Stimulated activated naive CD8-positive, alpha-beta T cell treated with anti-CD3 and anti-CD28 coated beads, Interleukin-15, Interleukin-2, amounts not matched to agents 100 U/mL and 50 U/mL, for 24 hours (primary cell): ENCODE measurements around the gene TRIM14.
"Not testable (repeated sequence)": the region's sequence is repeated elsewhere in the genome, so short reads cannot be mapped to it uniquely, and the experiment has no call there.

Source experiments
- ATAC-seq: fragments of 150-1000 bp; cut with Tn5 transposase; one replicate; pipeline ENCODE4 v1.10.0; 2021
- DNase-seq: peaks from one replicate; pipeline ENCODE4 v3.0.0; 2021

Gene TRIM14

DNA sequence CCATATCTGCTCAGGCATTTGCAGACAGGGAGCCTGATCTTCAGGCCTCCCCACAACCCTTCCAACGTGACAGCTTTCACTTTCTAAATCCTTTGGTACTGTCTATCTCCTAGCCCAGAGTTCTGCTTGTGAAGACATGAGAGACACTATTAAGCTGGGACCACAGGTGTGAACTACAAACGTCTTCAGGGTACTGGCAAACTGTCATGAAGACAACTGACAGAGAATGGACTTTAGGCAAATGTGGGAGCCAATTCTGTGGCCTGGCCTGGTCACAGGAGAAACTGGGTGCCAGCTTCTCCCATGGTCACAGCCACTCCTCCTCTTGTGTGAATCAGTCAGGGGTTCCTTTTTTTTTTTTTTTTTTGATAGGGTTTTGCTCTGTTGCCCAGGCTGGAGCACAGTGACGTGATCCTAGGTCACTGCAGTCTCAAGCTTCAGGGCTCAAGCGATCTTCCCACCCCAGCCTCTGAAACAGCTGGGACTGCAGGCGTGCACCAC lies 10.4 kb downstream of the TRIM14 start:
- DNase-seq, result no peak
- ATAC-seq, result peak; percentile 88

DNA sequence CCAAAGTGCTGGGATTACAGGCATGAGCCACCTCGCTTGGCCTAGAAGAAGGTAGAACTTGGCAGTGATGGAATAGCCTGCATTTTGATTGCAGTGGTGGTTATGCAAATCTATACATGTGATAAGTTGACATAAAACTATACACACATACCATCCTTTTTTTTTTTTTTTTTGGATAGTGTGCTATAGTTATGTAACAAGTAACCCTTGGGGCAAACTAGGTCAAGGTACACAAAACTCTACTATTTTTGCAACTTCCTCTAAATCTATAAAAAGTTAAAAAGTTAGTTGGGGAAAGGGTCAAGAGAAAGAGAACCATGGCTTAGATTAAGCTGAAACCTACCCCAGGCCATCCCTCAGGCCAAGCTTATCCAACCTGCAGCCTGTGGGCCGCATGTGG lies 11.1 kb downstream of the TRIM14 start:
- ATAC-seq (no peak), DNase-seq (no peak)

GRCh38 chr9:98105006-98105405 lies 14.0 kb downstream of the TRIM14 start:
- DNase-seq (no peak), ATAC-seq (no peak)

DNA sequence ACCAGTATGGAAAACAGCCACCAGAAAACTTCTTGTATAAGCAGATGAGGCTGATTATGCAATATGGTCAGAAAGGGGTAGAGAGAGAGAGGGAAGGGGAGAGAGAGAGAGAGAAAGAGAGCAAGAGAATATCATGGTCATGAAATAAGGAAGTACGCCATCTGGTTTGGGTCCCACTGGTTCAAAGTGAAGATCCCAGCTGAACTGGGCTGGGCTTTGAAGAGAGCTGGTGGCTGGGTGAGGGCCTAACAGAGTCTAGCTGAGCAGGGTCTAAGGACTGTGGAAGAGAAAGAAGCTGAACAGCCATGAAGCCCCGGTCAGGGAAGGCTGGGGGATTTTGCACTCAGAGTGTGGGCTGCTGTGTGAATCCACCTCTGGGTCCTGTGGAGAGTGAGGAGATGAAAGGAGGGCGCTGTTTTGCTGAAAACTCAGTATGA lies 14.6 kb downstream of the TRIM14 start:
- DNase-seq, result no peak
- ATAC-seq, result no peak

DNA sequence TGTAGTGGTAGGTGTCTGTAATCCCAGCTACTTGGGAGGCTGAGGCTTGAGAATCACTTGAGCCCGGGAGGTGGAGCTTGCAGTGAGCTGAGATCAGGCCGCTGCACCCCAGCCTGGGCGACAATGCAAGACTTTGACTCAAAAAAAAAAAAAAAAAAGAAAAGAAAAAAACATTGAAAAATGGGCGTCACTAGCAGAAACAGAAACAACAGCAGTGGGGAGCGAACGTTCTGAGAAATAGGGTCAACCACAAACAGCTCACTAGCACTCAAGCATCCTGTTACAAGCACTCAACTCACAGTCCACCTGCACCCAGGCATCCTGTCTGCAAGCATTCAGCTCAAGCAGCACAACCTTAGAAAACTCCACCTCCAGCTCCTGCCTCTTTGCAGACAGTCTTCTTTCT lies 17.2 kb downstream of the TRIM14 start:
- DNase-seq, result peak; percentile 58
- ATAC-seq, result peak; percentile 97

GRCh38 chr9:98101416-98101815 lies 17.6 kb downstream of the TRIM14 start:
- DNase-seq (no peak), ATAC-seq (no peak)

GRCh38 chr9:98100456-98100855 lies 18.6 kb downstream of the TRIM14 start:
- ATAC-seq, result no peak
- no peak for DNase-seq

DNA sequence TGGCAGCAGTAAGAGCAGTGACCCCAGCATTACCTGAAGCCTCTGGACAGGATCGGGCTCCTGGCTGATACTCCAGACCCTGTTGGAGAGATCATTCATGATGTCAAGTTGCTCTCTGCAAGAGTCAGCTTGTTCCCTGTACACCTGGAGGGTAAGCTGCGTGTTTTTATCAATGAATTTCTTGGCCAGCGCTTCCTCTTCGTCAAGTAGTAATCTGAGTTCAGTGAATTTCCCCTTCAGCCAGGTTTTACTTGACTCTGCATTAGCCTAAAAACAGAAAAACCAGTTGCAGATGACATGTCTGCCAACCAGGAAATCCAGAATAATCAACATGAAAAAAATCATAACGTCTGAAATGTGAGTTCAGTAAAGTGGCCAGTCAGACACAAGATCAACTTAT lies 19.1 kb downstream of the TRIM14 start:
- ATAC-seq (no peak), DNase-seq (no peak)

DNA sequence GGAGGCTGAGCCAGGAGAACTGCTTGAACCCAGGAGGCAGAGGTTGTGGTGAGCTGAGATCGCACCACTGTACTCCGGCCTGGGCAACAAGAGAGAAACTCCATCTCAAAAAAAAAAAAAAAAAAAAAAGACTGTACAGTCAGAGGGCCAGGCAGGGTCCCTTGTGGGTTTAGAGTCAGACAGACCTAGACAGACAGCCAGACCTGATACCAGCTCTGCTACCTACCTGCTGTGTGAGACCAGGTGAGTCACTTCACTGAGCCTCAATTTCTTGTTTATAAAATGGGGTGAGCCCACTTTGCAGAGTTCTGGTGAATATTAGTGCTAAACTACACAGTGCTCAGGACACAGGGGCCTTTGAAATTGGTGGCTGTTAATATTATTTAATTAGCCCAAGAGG lies 19.7 kb downstream of the TRIM14 start:
- DNase-seq (no peak), ATAC-seq (no peak)

DNA sequence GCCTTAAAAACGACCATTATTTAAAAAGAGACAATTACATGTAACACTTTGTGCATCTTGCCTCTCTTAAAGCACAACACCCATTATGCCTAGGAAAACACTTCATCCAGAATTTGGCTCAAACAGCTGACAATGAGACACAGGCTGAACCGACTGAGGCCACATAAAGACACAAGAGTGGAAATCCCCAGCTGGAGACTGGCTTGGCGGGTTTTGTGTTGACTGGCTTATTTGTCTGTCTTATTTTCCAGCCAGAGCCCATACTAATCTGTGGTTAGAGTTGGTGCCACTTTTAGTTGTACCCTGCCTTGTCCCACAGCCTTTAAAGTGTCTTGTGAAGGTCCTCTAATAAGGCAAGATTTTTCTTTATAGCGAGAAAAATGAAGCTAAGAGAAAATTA lies 21.2 kb downstream of the TRIM14 start:
- ATAC-seq (peak; percentile 20), DNase-seq (no peak)

- no peak for DNase-seq
Observed at GRCh38 chr9:98096091-98096490, 22.9 kb downstream of the TRIM14 start.

DNA sequence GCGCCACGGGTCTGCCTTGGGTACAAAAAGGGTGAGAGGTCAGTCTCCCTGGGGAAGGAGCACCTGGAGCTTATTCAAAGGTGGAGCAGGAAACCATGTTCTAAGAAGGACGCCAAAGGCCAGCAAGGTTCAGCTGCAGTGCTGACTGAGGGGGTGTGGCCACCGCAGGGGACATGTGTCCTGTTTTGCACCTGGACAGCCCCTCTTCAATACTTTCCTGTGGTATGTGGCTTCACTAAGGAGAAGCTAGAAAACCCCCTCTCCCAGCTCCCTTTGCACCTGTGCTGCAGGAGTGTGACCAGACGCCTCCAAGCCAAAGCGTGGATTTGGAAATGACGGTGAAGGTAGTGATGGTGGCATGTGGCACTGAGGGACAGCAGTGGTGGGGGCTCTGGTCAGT lies 23.6 kb downstream of the TRIM14 start:
- no peak for DNase-seq
- no peak for ATAC-seq

More at GRCh38 chr9:98096091-98096490, 22.9 kb downstream of the TRIM14 start:
- no peak for ATAC-seq

- no peak for ATAC-seq
- no peak for DNase-seq
Observed at GRCh38 chr9:98094851-98095250, 24.2 kb downstream of the TRIM14 start.

- DNase-seq, result no peak
- ATAC-seq, result no peak
Observed at GRCh38 chr9:98094316-98094715, 24.7 kb downstream of the TRIM14 start.

- ATAC-seq, result no peak
Observed at GRCh38 chr9:98092613-98092931, 26.4 kb downstream of the TRIM14 start.

GRCh38 chr9:98091735-98092612 lies 27.0 kb downstream of the TRIM14 start:
- ATAC-seq (no peak), DNase-seq (no peak)

More at GRCh38 chr9:98092613-98092931, 26.4 kb downstream of the TRIM14 start:
- no peak for DNase-seq

- not testable (repeated sequence) for DNase-seq
Observed at GRCh38 chr9:98090674-98091073, 28.3 kb downstream of the TRIM14 start.

GRCh38 chr9:98087420-98088354 lies 31.3 kb downstream of the TRIM14 start:
- ATAC-seq (peak; percentile 22), DNase-seq (no peak)

More at GRCh38 chr9:98090674-98091073, 28.3 kb downstream of the TRIM14 start:
- ATAC-seq, result not testable (repeated sequence)

GRCh38 chr9:98086461-98086860 lies 32.6 kb downstream of the TRIM14 start:
- no peak for DNase-seq
- ATAC-seq, result no peak

- no peak for ATAC-seq
Observed at GRCh38 chr9:98085944-98086343, 33.1 kb downstream of the TRIM14 start.

GRCh38 chr9:98085058-98085457 lies 34.0 kb downstream of the TRIM14 start:
- ATAC-seq (no peak), DNase-seq (no peak)

More at GRCh38 chr9:98085944-98086343, 33.1 kb downstream of the TRIM14 start:
- DNase-seq, result no peak

GRCh38 chr9:98084396-98084795 lies 34.6 kb downstream of the TRIM14 start:
- ATAC-seq (no peak), DNase-seq (no peak)
